Testis (tissue), 2 donors: ENCODE results near the gene GPLD1.

Source experiments
- POLR2A ChIP-seq: fragments of 450-650 bp; IDR thresholded peaks from one replicate; pipeline ENCODE4 v1.6.1; 2017; ENCODE audit warnings: antibody characterized with exemption, mild to moderate bottlenecking, moderate library complexity
- TF ChIP-seq, protein P1 (sequence below), 3 experiments: fragments of 450-650 bp in 2 of 3; fragments of 200-600 bp in 1 of 3; sonication (generic) in 1 of 3; IDR thresholded peaks; one replicate each; pipeline ENCODE4 v1.5.1; 2016 to 2019; ENCODE audit warnings: antibody characterized with exemption in 3 of 3, mild to moderate bottlenecking in 2 of 3, moderate library complexity in 1 of 3

DNA sequence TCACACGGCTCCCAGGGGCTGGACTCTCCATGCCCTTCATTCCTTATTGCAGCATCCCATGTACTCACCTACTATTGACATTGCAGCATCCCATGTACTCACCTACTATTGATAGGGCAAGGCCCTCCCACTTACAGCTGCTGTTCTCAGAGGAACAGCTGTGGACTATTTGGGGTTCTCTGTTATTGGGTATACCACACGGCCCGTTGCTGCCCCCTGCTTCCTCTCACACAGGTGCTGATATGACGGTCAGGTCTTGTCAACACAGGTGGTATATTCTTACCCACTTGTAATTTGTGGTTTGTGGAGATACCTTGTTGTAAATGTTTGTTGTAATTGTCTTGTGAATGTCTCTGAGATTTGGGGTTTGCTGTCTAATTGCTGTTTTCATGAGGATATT is 24.2 kb upstream of the GPLD1 start:
- TF ChIP-seq, protein P1, sequence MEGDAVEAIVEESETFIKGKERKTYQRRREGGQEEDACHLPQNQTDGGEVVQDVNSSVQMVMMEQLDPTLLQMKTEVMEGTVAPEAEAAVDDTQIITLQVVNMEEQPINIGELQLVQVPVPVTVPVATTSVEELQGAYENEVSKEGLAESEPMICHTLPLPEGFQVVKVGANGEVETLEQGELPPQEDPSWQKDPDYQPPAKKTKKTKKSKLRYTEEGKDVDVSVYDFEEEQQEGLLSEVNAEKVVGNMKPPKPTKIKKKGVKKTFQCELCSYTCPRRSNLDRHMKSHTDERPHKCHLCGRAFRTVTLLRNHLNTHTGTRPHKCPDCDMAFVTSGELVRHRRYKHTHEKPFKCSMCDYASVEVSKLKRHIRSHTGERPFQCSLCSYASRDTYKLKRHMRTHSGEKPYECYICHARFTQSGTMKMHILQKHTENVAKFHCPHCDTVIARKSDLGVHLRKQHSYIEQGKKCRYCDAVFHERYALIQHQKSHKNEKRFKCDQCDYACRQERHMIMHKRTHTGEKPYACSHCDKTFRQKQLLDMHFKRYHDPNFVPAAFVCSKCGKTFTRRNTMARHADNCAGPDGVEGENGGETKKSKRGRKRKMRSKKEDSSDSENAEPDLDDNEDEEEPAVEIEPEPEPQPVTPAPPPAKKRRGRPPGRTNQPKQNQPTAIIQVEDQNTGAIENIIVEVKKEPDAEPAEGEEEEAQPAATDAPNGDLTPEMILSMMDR (IDR thresholded peaks at IDR 0.05): no peak
- no peak for TF ChIP-seq POLR2A
